K562 (cell line): Measurements from ENCODE around the gene PPP2R3B. TPM values are rescaled to one million over a fixed set of nuclear protein-coding genes. Genes with fewer than 3 reads are reported as not detected.

Source experiments
- ATAC-seq: fragments of 200-7000 bp; cut with Tn5 transposase; 3 replicates; pipeline ENCODE4 v1.9.1; 2020; ENCODE audit warnings: moderate library complexity
- BruUV-seq: library from RNA; stranded (reverse); fragments of 400-500 nt; replicated peaks from 2 replicates; lab custom pipeline; 2021; lab: Mats Ljungman, UMichigan
- CTCF ChIA-PET: fragments of 300-600 bp; formaldehyde crosslinking; extraction: SDS; loops from one replicate; lab custom pipeline; 2021; ENCODE audit warnings: low intra/inter-chr PET ratio; lab: Yijun Ruan, JAX
- POLR2A ChIA-PET: fragments of 300-600, 350-650 bp; sonication (Branson Sonifier 250); formaldehyde crosslinking; extraction: SDS; loops from one replicate; lab custom pipeline; 2021; ENCODE audit warnings: antibody characterized with exemption, inconsistent platforms; lab: Yijun Ruan, JAX
- DNase-seq, 4 experiments: peaks; one replicate each; pipeline versions ENCODE4 v3.0.0 to v3.0.0-alpha.2; 2011 to 2018; ENCODE audit warnings: low spot score in 3 of 4, mixed read lengths in 3 of 4; ENCODE audit errors: extremely low read depth in 1 of 4
- FAIRE-seq: peaks from 2 replicates; lab custom pipeline; 2011; peaks lifted over from hg19 to GRCh38; lab: Jason Lieb, UNC
- H2AFZ ChIP-seq: 2 replicates; pipeline ENCODE4 v1.6.0; 2011; ENCODE audit warnings: low read depth, low read length, control low read depth, inconsistent platforms
- H3K27ac ChIP-seq: fragments of 200-600 bp; 3 replicates; pipeline ENCODE4 v1.8.0; 2011; ENCODE audit warnings: low read depth, mild to moderate bottlenecking, control low read depth, inconsistent platforms, low read length, moderate library complexity, mixed read lengths; ENCODE audit errors: extremely low read depth
- H3K27me3 ChIP-seq, 2 experiments: fragments of 300-600 bp in 1 of 2; 2 replicates in 1 of 2; 3 replicates in 1 of 2; pipeline versions ENCODE4 v1.6.0 to v1.8.0; 2011; ENCODE audit warnings: inconsistent platforms in 2 of 2, low read length in 2 of 2, mild to moderate bottlenecking in 1 of 2, mixed read lengths in 1 of 2, moderate library complexity in 1 of 2; ENCODE audit not compliant: control insufficient read depth in 2 of 2, insufficient read depth in 2 of 2
- H3K36me3 ChIP-seq: fragments of 300-600 bp; 3 replicates; pipeline ENCODE4 v1.8.0; 2011; ENCODE audit warnings: mild to moderate bottlenecking, low read length, inconsistent platforms; ENCODE audit not compliant: control insufficient read depth, insufficient read depth
- H3K4me1 ChIP-seq, 2 experiments: fragments of 200-600 bp in 1 of 2; replicated peaks in 1 of 2; 2 replicates in 1 of 2; 3 replicates in 1 of 2; pipeline versions ENCODE4 v1.5.1 to v1.8.0; 2011; ENCODE audit warnings: inconsistent platforms in 2 of 2, low read length in 2 of 2, mild to moderate bottlenecking in 1 of 2, mixed read lengths in 1 of 2, moderate library complexity in 1 of 2; ENCODE audit not compliant: control insufficient read depth in 2 of 2, insufficient read depth in 2 of 2
- H3K4me2 ChIP-seq: 2 replicates; pipeline ENCODE4 v1.6.1; 2011; ENCODE audit warnings: low read length, control low read depth, inconsistent platforms, mixed read lengths; ENCODE audit not compliant: insufficient read depth
- H3K4me3 ChIP-seq: fragments of 200-600 bp; sonication (generic), shearing (Covaris generic); 2 replicates; pipeline ENCODE4 v1.5.1; 2016; ENCODE audit warnings: control low read depth, inconsistent platforms
- H3K79me2 ChIP-seq: fragments of 200-600 bp; 3 replicates; pipeline ENCODE4 v1.8.0; 2011; ENCODE audit warnings: low read length, inconsistent platforms; ENCODE audit not compliant: control insufficient read depth, insufficient read depth
- H3K9ac ChIP-seq, 2 experiments: 2 replicates each; pipeline versions ENCODE4 v1.6.0 to v1.6.1; 2011; ENCODE audit warnings: low read depth in 2 of 2, low read length in 2 of 2, control low read depth in 1 of 2, inconsistent platforms in 1 of 2, mild to moderate bottlenecking in 1 of 2, mixed read lengths in 1 of 2; ENCODE audit not compliant: insufficient read depth in 1 of 2
- H3K9me1 ChIP-seq: one replicate; pipeline ENCODE4 v1.6.0; 2011; ENCODE audit warnings: inconsistent platforms, mild to moderate bottlenecking, low read length, moderate library complexity; ENCODE audit not compliant: control insufficient read depth, insufficient read depth
- H3K9me3 ChIP-seq: replicated peaks from 2 replicates; pipeline ENCODE4 v1.5.1; 2011; ENCODE audit warnings: low read depth, low read length, inconsistent platforms; ENCODE audit not compliant: control insufficient read depth, insufficient read depth
- H4K20me1 ChIP-seq: replicated peaks from 2 replicates; pipeline ENCODE4 v1.6.1; 2011; ENCODE audit warnings: low read length, inconsistent platforms, mixed read lengths; ENCODE audit not compliant: control insufficient read depth, insufficient read depth
- BRF2 ChIP-seq: IDR thresholded peaks from 3 replicates; pipeline ENCODE4 v1.6.1; 2011; ENCODE audit warnings: borderline replicate concordance, mild to moderate bottlenecking; ENCODE audit not compliant: insufficient read length, insufficient read depth
- CBX2 ChIP-seq: fragments of 200-600 bp; sonication (generic); IDR thresholded peaks from one replicate; pipeline ENCODE4 v1.6.1; 2012; ENCODE audit warnings: mild to moderate bottlenecking, low read length, inconsistent platforms; ENCODE audit not compliant: insufficient read depth, poor library complexity, severe bottlenecking
- CGGBP1 ChIP-seq: fragments of 250-450 bp; sonication (Bioruptor Pico); IDR thresholded peaks from 2 replicates; pipeline ENCODE4 v1.9.0; 2021; ENCODE audit warnings: mild to moderate bottlenecking
- EP400 ChIP-seq: fragments of 450-650 bp; IDR thresholded peaks from 2 replicates; pipeline ENCODE4 v1.6.1; 2017; ENCODE audit warnings: antibody characterized with exemption, mild to moderate bottlenecking, moderate library complexity
- ETV6 ChIP-seq, 3 experiments: fragments of 150-350 bp in 1 of 3; sonication (generic) in 1 of 3; formaldehyde crosslinking in 1 of 3; IDR thresholded peaks; 2 replicates each; pipeline versions ENCODE4 v1.6.1 to v1.8.0; 2014 to 2022; ENCODE audit warnings: borderline replicate concordance in 2 of 3, low read depth in 2 of 3, antibody characterized with exemption in 1 of 3, low read length in 1 of 3, mild to moderate bottlenecking in 1 of 3, missing genetic modification reagents in 1 of 3
- MBD2 ChIP-seq: sonication (generic); IDR thresholded peaks from 2 replicates; pipeline ENCODE4 v1.6.1; 2016; ENCODE audit warnings: low read depth, borderline replicate concordance
- NR2C2 ChIP-seq, 2 experiments: fragments of 200-800 bp in 1 of 2; sonication (Bioruptor generic) in 1 of 2; sonication (generic) in 1 of 2; formaldehyde crosslinking in 1 of 2; IDR thresholded peaks; 2 replicates each; pipeline versions ENCODE4 v1.6.1 to v1.8.0; 2016 to 2022; ENCODE audit warnings: mild to moderate bottlenecking in 1 of 2, missing compliant biosample characterization in 1 of 2, missing genetic modification characterization in 1 of 2, missing genetic modification reagents in 1 of 2
- RCOR1 ChIP-seq, 2 experiments: IDR thresholded peaks; 2 replicates each; pipeline ENCODE4 v1.6.1; 2012; ENCODE audit warnings: low read depth in 2 of 2, low read length in 2 of 2, borderline replicate concordance in 1 of 2, improper control_type of control experiment in 1 of 2
- RFX7 ChIP-seq: fragments of 250-450 bp; sonication (Bioruptor Pico); IDR thresholded peaks from 2 replicates; pipeline ENCODE4 v1.5.1; 2021; ENCODE audit warnings: mild to moderate bottlenecking
- SIRT6 ChIP-seq: IDR thresholded peaks from one replicate; pipeline ENCODE4 v1.6.1; 2012; ENCODE audit warnings: low read depth, mild to moderate bottlenecking, control low read depth, inconsistent platforms, low read length, moderate library complexity
- SLC30A9 ChIP-seq: fragments of 250-450 bp; sonication (Bioruptor Pico); IDR thresholded peaks from 2 replicates; pipeline ENCODE4 v1.8.0; 2022; ENCODE audit warnings: mild to moderate bottlenecking, moderate library complexity
- TAF9B ChIP-seq: fragments of 450-650 bp; IDR thresholded peaks from 2 replicates; pipeline ENCODE4 v1.6.1; 2018; ENCODE audit warnings: mild to moderate bottlenecking; ENCODE audit not compliant: partially characterized antibody
- TCF7 ChIP-seq: sonication (generic); IDR thresholded peaks from 2 replicates; pipeline ENCODE4 v1.6.1; 2016; ENCODE audit warnings: antibody characterized with exemption, borderline replicate concordance
- ZNF133 ChIP-seq: fragments of 250-450 bp; sonication (Bioruptor Pico); IDR thresholded peaks from 2 replicates; pipeline ENCODE4 v1.4.0; 2020; ENCODE audit warnings: mild to moderate bottlenecking
- WGBS: fragments of 100-300 bp; shearing (Covaris generic); methylation state at CpG from one replicate; pipeline ENCODE4 v1.1.6; 2016; ENCODE audit warnings: low coverage, mixed read lengths; ENCODE audit not compliant: insufficient coverage; ENCODE audit errors: missing lambda C conversion rate; 5-methylcytosine and 5-hydroxymethylcytosine counted together
- in situ Hi-C: fragments of 300-500 bp; cut with MboI; formaldehyde crosslinking; loops from 4 replicates; pipeline ENCODE4 v1.15.0; 2018; ENCODE audit warnings: inconsistent platforms, mixed read lengths
- intact Hi-C: fragments of 100-400 bp; cut with micrococcal nuclease; formaldehyde crosslinking; loops from 2 replicates; pipeline ENCODE4 v1.14.2; 2022
- polyA plus RNA-seq, 8 experiments: library from polyadenylated mRNA; depleted of rRNA in 4 of 8; stranded (reverse) in 5 of 8; unstranded in 3 of 8; fragments of >200 nt; fragmentation: Nextera tagmentation in 2 of 8; fragmentation: Illumina TruSeq in 1 of 8; extraction: Ambion mirVana in 2 of 8; extraction: Trizol in 1 of 8; gene quantifications; 2 replicates each; pipeline versions ENCODE4 v1.2.1 to v1.2.3, GENCODE V29; 2011 to 2014; ENCODE audit warnings: inconsistent platforms in 1 of 8, missing spikeins in 1 of 8
- total RNA-seq, 7 experiments: library from RNA; depleted of rRNA in 6 of 7; stranded (reverse); fragments of >200 nt in 6 of 7; fragmentation: Illumina TruSeq in 2 of 7; extraction: Trizol in 2 of 7; gene quantifications; 2 replicates each; pipeline versions ENCODE4 v1.2.1 to v1.2.3, GENCODE V29; 2011 to 2021; ENCODE audit warnings: low replicate concordance in 1 of 7
- TF ChIP-seq, protein P1 (sequence below): fragments of 200-800 bp; sonication (Bioruptor generic); IDR thresholded peaks from 2 replicates; pipeline ENCODE4 v1.6.1; 2017; ENCODE audit warnings: missing genetic modification characterization, missing compliant biosample characterization

Gene PPP2R3B
- total and polyA plus RNA-seq, 9 of the 15 experiments (the other 6 are each of a cell fraction or from before 2014, with no cell fraction given): 0.04 to 18.2 (median 8.2) TPM; not detected in 1

DNA sequence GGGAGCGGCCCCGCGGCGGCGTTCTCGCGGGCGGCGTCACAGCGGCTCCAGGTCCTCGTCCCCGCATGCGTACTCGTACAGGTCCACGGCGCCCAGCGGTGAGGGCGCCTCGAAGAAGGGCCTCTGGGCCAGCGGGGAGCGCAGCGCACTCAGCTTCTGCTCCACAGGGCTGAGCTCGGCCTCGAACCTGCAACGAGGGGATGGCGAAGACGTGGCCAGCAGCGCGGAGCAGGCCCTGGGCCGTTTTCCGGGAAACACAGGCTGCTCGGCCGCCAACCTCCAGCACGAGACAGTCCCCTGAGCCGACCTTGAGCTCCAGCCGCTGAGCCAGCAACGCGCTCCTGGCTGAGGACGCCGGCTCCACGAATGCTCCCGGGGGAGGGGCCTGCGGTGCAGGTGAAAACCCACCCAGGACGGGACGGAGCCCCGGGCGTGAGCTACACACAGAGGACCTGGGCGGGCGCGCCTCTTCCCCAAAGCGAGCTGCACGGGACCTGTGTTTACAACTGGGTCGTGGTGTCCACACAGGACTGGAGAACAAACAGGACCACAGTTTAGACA, 52.3 kb downstream of the PPP2R3B start:
- no peak overlapping the region for H3K4me3 ChIP-seq
- DNase-seq (no peak), ATAC-seq (no peak), FAIRE-seq (no peak)
- H4K20me1 ChIP-seq: no peaks in the 10 kb centered on the region
- H3K9me3 ChIP-seq: no peaks in the 10 kb centered on the region
- no peaks in the 10 kb centered on the region for H3K27me3 ChIP-seq
- WGBS: 85% methylated on average over 12 of the region's 53 CpGs
- H2AFZ ChIP-seq: no peak overlapping the region
- no peaks in the 10 kb centered on the region for H3K79me2 ChIP-seq
- no peak overlapping the region for H3K4me2 ChIP-seq
- POLR2A ChIA-PET: no interaction called here
- H3K9me1 ChIP-seq: no peaks in the 10 kb centered on the region
- H3K4me1 ChIP-seq: peaks cover 0 to 5% of the 10 kb centered on the region in 2 experiments; a peak in 2 of 5 replicates
- no peak overlapping the region for H3K27ac ChIP-seq
- H3K36me3 ChIP-seq: no peaks in the 10 kb centered on the region
- BruUV-seq: no TSS peak
- TF ChIP-seq MBD2: no peak
- TF ChIP-seq CGGBP1 (CRISPR knock-in tag): no peak
- TF ChIP-seq TCF7: no peak
- no peak for TF ChIP-seq TAF9B
- TF ChIP-seq CBX2: no peak
- TF ChIP-seq RFX7 (CRISPR knock-in tag): no peak
- no peak for TF ChIP-seq BRF2
- TF ChIP-seq NR2C2 (CRISPR knock-in tag; IDR thresholded peaks at IDR 0.05): no peak
- no peak for TF ChIP-seq NR2C2 (tag; IDR thresholded peaks at IDR 0.05)
- no peak for TF ChIP-seq ZNF133
- no peak for TF ChIP-seq EP400
- TF ChIP-seq SLC30A9 (CRISPR knock-in tag): no peak
- no peak for TF ChIP-seq RCOR1 (IDR thresholded peaks at IDR 0.05; ENCODE audit: borderline replicate concordance in 1 of 2, low read depth in 2 of 2, low read length in 2 of 2)
- TF ChIP-seq SIRT6: no peak
- TF ChIP-seq, protein P1, sequence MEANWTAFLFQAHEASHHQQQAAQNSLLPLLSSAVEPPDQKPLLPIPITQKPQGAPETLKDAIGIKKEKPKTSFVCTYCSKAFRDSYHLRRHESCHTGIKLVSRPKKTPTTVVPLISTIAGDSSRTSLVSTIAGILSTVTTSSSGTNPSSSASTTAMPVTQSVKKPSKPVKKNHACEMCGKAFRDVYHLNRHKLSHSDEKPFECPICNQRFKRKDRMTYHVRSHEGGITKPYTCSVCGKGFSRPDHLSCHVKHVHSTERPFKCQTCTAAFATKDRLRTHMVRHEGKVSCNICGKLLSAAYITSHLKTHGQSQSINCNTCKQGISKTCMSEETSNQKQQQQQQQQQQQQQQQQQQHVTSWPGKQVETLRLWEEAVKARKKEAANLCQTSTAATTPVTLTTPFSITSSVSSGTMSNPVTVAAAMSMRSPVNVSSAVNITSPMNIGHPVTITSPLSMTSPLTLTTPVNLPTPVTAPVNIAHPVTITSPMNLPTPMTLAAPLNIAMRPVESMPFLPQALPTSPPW (CRISPR knock-in tag): no peak
- no peak for TF ChIP-seq ETV6 (IDR thresholded peaks at IDR 0.05; ENCODE audit: borderline replicate concordance in 1 of 2, low read depth in 2 of 2, low read length in 1 of 2)
- no peak for TF ChIP-seq ETV6 (CRISPR knock-in tag; IDR thresholded peaks at IDR 0.05; ENCODE audit: borderline replicate concordance)
- in situ Hi-C loops (no loop called here), intact Hi-C loops (no loop called here)
- CTCF ChIA-PET: no interaction called here
- H3K9ac ChIP-seq: no peak overlapping the region
